GM10266 (cell line): ENCODE measurements around the gene PCP2.

Source experiments
- DNase-seq: peaks from one replicate; pipeline ENCODE4 v3.0.0; 2012; ENCODE audit errors: extremely low spot score
- TF ChIP-seq, protein P1 (sequence below): IDR thresholded peaks from 2 replicates; pipeline ENCODE4 v1.5.1; 2012; ENCODE audit warnings: mild to moderate bottlenecking, low read depth; ENCODE audit not compliant: control insufficient read depth, insufficient read depth; ENCODE audit errors: missing control alignments

PCP2 gene

GRCh38 chr19:7628589-7629311 is 4.8 kb downstream of the PCP2 start:
- no peak for DNase-seq

DNA sequence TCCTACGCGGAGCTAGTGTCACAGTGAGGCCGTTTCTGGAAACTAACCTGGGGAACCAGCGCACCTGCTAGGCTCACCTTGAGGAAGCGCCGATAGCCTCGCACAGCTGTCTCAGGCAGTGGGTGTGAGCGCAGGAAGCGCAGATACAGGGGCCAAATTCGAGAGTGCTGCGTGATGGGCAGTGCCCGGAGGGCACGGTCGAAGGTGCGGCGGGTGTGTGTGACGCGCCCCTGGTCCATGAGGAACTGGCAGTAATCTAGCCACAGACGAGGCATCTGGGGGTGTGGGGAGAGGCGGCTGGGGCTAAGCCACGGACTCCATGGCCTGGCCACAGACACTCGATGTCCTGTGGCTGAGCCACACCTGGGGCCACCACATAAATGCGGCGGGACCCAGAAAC is 6.4 kb downstream of the PCP2 start:
- no peak for DNase-seq
- TF ChIP-seq, protein P1, sequence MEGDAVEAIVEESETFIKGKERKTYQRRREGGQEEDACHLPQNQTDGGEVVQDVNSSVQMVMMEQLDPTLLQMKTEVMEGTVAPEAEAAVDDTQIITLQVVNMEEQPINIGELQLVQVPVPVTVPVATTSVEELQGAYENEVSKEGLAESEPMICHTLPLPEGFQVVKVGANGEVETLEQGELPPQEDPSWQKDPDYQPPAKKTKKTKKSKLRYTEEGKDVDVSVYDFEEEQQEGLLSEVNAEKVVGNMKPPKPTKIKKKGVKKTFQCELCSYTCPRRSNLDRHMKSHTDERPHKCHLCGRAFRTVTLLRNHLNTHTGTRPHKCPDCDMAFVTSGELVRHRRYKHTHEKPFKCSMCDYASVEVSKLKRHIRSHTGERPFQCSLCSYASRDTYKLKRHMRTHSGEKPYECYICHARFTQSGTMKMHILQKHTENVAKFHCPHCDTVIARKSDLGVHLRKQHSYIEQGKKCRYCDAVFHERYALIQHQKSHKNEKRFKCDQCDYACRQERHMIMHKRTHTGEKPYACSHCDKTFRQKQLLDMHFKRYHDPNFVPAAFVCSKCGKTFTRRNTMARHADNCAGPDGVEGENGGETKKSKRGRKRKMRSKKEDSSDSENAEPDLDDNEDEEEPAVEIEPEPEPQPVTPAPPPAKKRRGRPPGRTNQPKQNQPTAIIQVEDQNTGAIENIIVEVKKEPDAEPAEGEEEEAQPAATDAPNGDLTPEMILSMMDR = no peak

More at GRCh38 chr19:7628589-7629311, 4.8 kb downstream of the PCP2 start:
- TF ChIP-seq, protein P1 = no peak

- no peak for DNase-seq
- TF ChIP-seq, protein P1 = no peak
Measured at GRCh38 chr19:7625763-7626372, 7.7 kb downstream of the PCP2 start.

DNA sequence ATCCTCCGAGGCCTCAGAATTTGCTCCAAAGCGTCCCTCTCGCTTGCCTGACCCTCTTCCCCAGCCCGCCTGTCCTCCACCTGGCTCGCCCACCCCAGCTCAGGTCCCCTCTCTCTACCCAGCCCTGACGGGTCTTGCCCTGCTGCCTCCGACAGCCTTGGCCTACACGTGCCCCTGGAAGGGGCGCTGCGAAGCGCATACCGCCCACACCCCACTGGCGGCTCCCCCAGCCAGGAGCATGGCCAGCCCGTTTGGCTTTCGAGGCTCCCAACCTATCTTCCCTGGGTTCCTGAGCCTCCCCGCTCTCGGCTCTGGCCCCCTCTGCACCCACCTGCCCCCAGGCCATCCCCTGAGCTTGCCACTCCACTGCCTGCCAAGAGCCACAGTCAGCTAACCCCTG is 8.7 kb downstream of the PCP2 start:
- TF ChIP-seq, protein P1 = no peak
- no peak for DNase-seq

GRCh38 chr19:7623725-7624603 is 9.6 kb downstream of the PCP2 start:
- DNase-seq = no peak
- TF ChIP-seq, protein P1 = no peak

DNA sequence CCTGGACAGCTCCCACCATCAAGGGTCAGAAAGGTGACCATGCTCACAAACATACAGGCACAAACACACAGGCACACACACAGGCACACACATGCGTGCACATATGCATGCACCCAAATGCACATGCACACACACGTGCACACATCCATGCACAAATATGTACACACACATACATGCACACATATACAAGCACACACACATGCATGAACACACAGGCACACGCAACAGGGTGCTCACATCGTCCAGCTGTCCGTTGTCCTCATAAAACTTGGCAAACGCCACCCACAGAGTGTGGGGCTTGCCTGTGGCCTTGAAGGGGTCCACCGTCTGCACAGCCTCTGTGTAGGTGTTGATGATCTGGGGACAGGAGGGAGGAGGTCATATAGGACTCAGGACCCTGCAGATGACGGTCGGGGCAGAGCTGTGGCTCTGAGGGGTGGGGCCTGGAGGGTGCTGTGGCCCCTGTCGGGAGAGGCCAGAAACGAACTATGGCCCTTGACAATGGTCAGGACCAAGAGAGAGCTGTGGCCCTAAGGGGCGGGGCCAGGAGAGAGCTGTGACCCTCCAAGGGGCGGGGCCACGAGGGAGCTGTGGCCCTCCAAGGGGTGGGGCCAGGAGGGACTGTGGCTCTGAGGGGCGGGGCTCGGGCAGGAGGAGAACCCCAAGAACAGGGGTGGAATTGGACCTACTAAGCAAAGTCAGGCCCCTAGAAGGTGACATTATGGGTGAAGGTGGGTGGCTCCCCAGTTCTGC is 10.4 kb downstream of the PCP2 start:
- TF ChIP-seq, protein P1 = no peak
- no peak for DNase-seq
